GM21423 (cell line): ENCODE data around the gene RBMS1.
"Not testable (repeated sequence)": the region's sequence is repeated elsewhere in the genome, so short reads cannot be mapped to it uniquely, and the experiment has no call there.

Source experiments
- ATAC-seq: cut with Tn5 transposase; IDR thresholded peaks from one replicate; pipeline ENCODE4 v1.9.1; 2021; ENCODE audit warnings: mild to moderate bottlenecking, moderate library complexity; ENCODE audit not compliant: unreplicated experiment

RBMS1 gene

GRCh38 chr2:160387558-160388262, 105.9 kb downstream of the RBMS1 start:
- ATAC-seq = no peak

GRCh38 chr2:160384791-160385190, 108.8 kb downstream of the RBMS1 start:
- ATAC-seq = no peak

GRCh38 chr2:160381425-160381951, 112.1 kb downstream of the RBMS1 start:
- ATAC-seq = no peak

GRCh38 chr2:160380611-160381010, 113.0 kb downstream of the RBMS1 start:
- no peak for ATAC-seq

- ATAC-seq = no peak
Observed at GRCh38 chr2:160380000-160380570, 113.5 kb downstream of the RBMS1 start.

- ATAC-seq = no peak
Observed at GRCh38 chr2:160379399-160379798, 114.2 kb downstream of the RBMS1 start.

- no peak for ATAC-seq
Observed at GRCh38 chr2:160377204-160377995, 116.2 kb downstream of the RBMS1 start.

GRCh38 chr2:160376576-160376975, 117.0 kb downstream of the RBMS1 start:
- ATAC-seq = no peak

- ATAC-seq = peak; percentile 70
Observed at GRCh38 chr2:160375802-160376469, 117.7 kb downstream of the RBMS1 start.

GRCh38 chr2:160375037-160375436, 118.6 kb downstream of the RBMS1 start:
- ATAC-seq = no peak

GRCh38 chr2:160373666-160374065, 119.9 kb downstream of the RBMS1 start:
- no peak for ATAC-seq

- ATAC-seq = no peak
Observed at GRCh38 chr2:160373263-160373662, 120.3 kb downstream of the RBMS1 start.

- ATAC-seq = no peak
Observed at GRCh38 chr2:160372585-160372984, 121.0 kb downstream of the RBMS1 start.

GRCh38 chr2:160372010-160372356, 121.6 kb downstream of the RBMS1 start:
- no peak for ATAC-seq

GRCh38 chr2:160371251-160372009, 122.2 kb downstream of the RBMS1 start:
- no peak for ATAC-seq

GRCh38 chr2:160368988-160369930, 124.3 kb downstream of the RBMS1 start:
- no peak for ATAC-seq

GRCh38 chr2:160367887-160368286, 125.7 kb downstream of the RBMS1 start:
- peak; percentile 54 for ATAC-seq

- not testable (repeated sequence) for ATAC-seq
Observed at GRCh38 chr2:160367139-160367538, 126.5 kb downstream of the RBMS1 start.

- ATAC-seq = no peak
Observed at GRCh38 chr2:160366474-160366873, 127.1 kb downstream of the RBMS1 start.
